Endothelial cell of umbilical vein (primary cell): Measurements from ENCODE around the gene TULP4. TPM values are rescaled to one million over a fixed set of nuclear protein-coding genes. Genes with fewer than 3 reads are reported as not detected.

Source experiments
- BruUV-seq: library from RNA; stranded (reverse); fragments of 400-500 nt; replicated peaks from 2 replicates; lab custom pipeline; 2021; lab: Mats Ljungman, UMichigan
- CTCF ChIA-PET: fragments of 300-600, 350-600 bp; sonication (Branson Sonifier 250); formaldehyde crosslinking; loops from one replicate; lab custom pipeline; 2021; ENCODE audit warnings: antibody characterized with exemption, inconsistent platforms; lab: Charles Lee
- POLR2A ChIA-PET: fragments of 300-600, 350-600 bp; sonication (Branson Sonifier 250); formaldehyde crosslinking; loops from one replicate; lab custom pipeline; 2021; ENCODE audit warnings: antibody characterized with exemption, inconsistent platforms; lab: Charles Lee
- DNase-seq: peaks from one replicate; pipeline ENCODE4 v3.0.0-alpha.2; 2011; ENCODE audit warnings: low read depth, low spot score
- FAIRE-seq: peaks from 2 replicates; lab custom pipeline; 2011; peaks lifted over from hg19 to GRCh38; lab: Jason Lieb, UNC
- H2AFZ ChIP-seq: 2 replicates; pipeline ENCODE4 v1.6.0; 2012; ENCODE audit warnings: low read depth, low read length, control low read depth, inconsistent platforms
- H3K27ac ChIP-seq: 2 replicates; pipeline ENCODE4 v1.5.1; 2011; ENCODE audit warnings: low read depth, mild to moderate bottlenecking, control low read depth, low read length, moderate library complexity; ENCODE audit not compliant: insufficient read depth
- H3K27me3 ChIP-seq, 2 experiments: 2 replicates each; pipeline versions ENCODE4 v1.6.0 to v1.6.1; 2011; ENCODE audit warnings: low read length in 2 of 2, mixed read lengths in 1 of 2; ENCODE audit not compliant: control insufficient read depth in 2 of 2, insufficient read depth in 2 of 2
- H3K36me3 ChIP-seq, 2 experiments: 2 replicates in 1 of 2; 3 replicates in 1 of 2; pipeline ENCODE4 v1.5.1; 2011; ENCODE audit warnings: low read length in 2 of 2, mild to moderate bottlenecking in 1 of 2, moderate library complexity in 1 of 2; ENCODE audit not compliant: control insufficient read depth in 2 of 2, insufficient read depth in 2 of 2; ENCODE audit errors: extremely low read depth in 1 of 2
- H3K4me1 ChIP-seq: 3 replicates; pipeline ENCODE4 v1.5.1; 2011; ENCODE audit warnings: mild to moderate bottlenecking, low read length; ENCODE audit not compliant: control insufficient read depth, insufficient read depth; ENCODE audit errors: extremely low read depth
- H3K4me2 ChIP-seq: 2 replicates; pipeline ENCODE4 v1.6.1; 2011; ENCODE audit warnings: low read length, control low read depth, mixed read lengths; ENCODE audit not compliant: insufficient read depth
- H3K4me3 ChIP-seq, 3 experiments: fragments of 200-600 bp in 1 of 3; sonication (generic), shearing (Covaris generic) in 1 of 3; replicated peaks in 1 of 3; 2 replicates each; pipeline ENCODE4 v1.5.1; 2011 to 2016; ENCODE audit warnings: control low read depth in 3 of 3, low read length in 3 of 3, mild to moderate bottlenecking in 2 of 3, inconsistent platforms in 1 of 3, low read depth in 1 of 3, moderate library complexity in 1 of 3; ENCODE audit not compliant: insufficient read depth in 1 of 3
- H3K79me2 ChIP-seq: 2 replicates; pipeline ENCODE4 v1.6.0; 2012; ENCODE audit warnings: low read length, inconsistent platforms; ENCODE audit not compliant: control insufficient read depth, insufficient read depth
- H3K9ac ChIP-seq: replicated peaks from 2 replicates; pipeline ENCODE3; 2011; ENCODE audit warnings: low read length, control low read depth; ENCODE audit not compliant: insufficient read depth; ENCODE audit errors: extremely low read depth
- H3K9me1 ChIP-seq: replicated peaks from 3 replicates; pipeline ENCODE4 v1.6.0; 2011; ENCODE audit warnings: mild to moderate bottlenecking, low read length; ENCODE audit not compliant: control insufficient read depth, insufficient read depth; ENCODE audit errors: extremely low read depth
- H3K9me3 ChIP-seq: replicated peaks from 2 replicates; pipeline ENCODE4 v1.5.1; 2012; ENCODE audit warnings: low read length, inconsistent platforms; ENCODE audit not compliant: control insufficient read depth, insufficient read depth
- H4K20me1 ChIP-seq: replicated peaks from 2 replicates; pipeline ENCODE3; 2011; ENCODE audit warnings: mild to moderate bottlenecking, low read length; ENCODE audit not compliant: control insufficient read depth, insufficient read depth; ENCODE audit errors: extremely low read depth
- EZH2 ChIP-seq: IDR thresholded peaks from 2 replicates; pipeline ENCODE4 v1.6.1; 2012; ENCODE audit warnings: borderline replicate concordance, low read depth, mild to moderate bottlenecking, moderate library complexity, low read length, inconsistent platforms; ENCODE audit not compliant: severe bottlenecking
- GATA2 ChIP-seq: IDR thresholded peaks from 2 replicates; pipeline ENCODE4 v1.7.0; 2011; ENCODE audit warnings: low read depth, mild to moderate bottlenecking, moderate library complexity, mixed read lengths, low read length; ENCODE audit not compliant: insufficient read length, insufficient read depth
- JUN ChIP-seq: IDR thresholded peaks from 2 replicates; pipeline ENCODE4 v1.6.1; 2011; ENCODE audit warnings: borderline replicate concordance, low read depth; ENCODE audit not compliant: insufficient read length, insufficient read depth
- POLR2AphosphoS5 ChIP-seq: IDR thresholded peaks from 2 replicates; pipeline ENCODE4 v1.6.1; 2012; ENCODE audit warnings: low read depth, mild to moderate bottlenecking, control low read depth, low read length, moderate library complexity; ENCODE audit not compliant: insufficient read depth
- dilution Hi-C: fragments of 300-500 bp; cut with MboI; formaldehyde crosslinking; loops from one replicate; pipeline ENCODE4 v1.15.0; 2019; ENCODE audit warnings: low sequenced_read_pairs; ENCODE audit not compliant: extremely low pct_ligation_motif_present
- intact Hi-C: fragments of 100-400 bp; cut with micrococcal nuclease; formaldehyde crosslinking; loops from one replicate; pipeline ENCODE4 v1.10.0; 2022
- polyA plus RNA-seq, 4 experiments: library from polyadenylated mRNA; depleted of rRNA in 3 of 4; stranded (reverse) in 3 of 4; unstranded in 1 of 4; fragments of >200 nt; gene quantifications; 2 replicates each; pipeline versions ENCODE4 v1.2.1 to v1.2.3, GENCODE V29; 2011 to 2012; ENCODE audit warnings: missing spikeins in 1 of 4
- total RNA-seq: library from RNA; stranded (reverse); gene quantifications from 2 replicates; pipeline ENCODE4 v1.2.3, GENCODE V29; 2021
- TF ChIP-seq, protein P1 (sequence below), 2 donors: IDR thresholded peaks; 1 replicate in 1 of 2; 2 replicates in 1 of 2; pipeline ENCODE4 v1.5.1; 2011; ENCODE audit warnings: low read length in 2 of 2, mild to moderate bottlenecking in 2 of 2, moderate library complexity in 2 of 2, control low read depth in 1 of 2, inconsistent platforms in 1 of 2, low read depth in 1 of 2; ENCODE audit not compliant: insufficient read depth in 1 of 2; ENCODE audit errors: extremely low read depth in 1 of 2
- TF ChIP-seq, protein P2 (sequence below): IDR thresholded peaks from 2 replicates; pipeline ENCODE4 v1.6.1; 2011; ENCODE audit not compliant: insufficient read depth, insufficient read length

Gene TULP4
- total and polyA plus RNA-seq, 2 donors (not counting 3 experiments of a cell fraction or from before 2014, with no cell fraction given): 10.8 to 55.1 TPM

DNA sequence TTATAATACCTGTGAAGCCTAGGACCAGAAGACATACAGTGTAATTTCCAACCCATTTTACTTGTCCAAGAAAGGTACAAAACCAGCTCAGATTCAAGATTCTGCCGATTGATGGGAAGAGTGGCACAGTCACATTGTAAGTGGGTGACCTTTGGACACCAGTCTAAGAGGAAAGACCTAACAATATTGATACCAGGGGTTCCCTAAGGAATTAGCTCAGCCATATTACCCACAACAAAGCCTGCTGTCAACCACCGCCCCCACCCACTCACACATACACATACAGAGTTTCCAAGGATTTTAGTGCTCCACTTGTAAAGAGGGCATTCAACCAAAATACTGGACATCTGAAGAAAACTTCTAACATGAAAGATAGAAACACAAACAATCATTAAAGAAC lies 219.7 kb downstream of the TULP4 start:
- no peak for DNase-seq
- ChIA-PET POLR2A (no interaction called here), CTCF (interaction anchor here (1.0 kb wide), 1 partner anchor 318 kb away, joined by 3 read pairs; no protein-coding TSS in a partner anchor)
- BruUV-seq: no TSS peak
- H3K27me3 ChIP-seq: peaks cover 4 to 15% of the 10 kb centered on the region in 2 experiments
- no peak for TF ChIP-seq GATA2
- no peak for TF ChIP-seq EZH2
- TF ChIP-seq POLR2AphosphoS5: no peak
- TF ChIP-seq, protein P1, sequence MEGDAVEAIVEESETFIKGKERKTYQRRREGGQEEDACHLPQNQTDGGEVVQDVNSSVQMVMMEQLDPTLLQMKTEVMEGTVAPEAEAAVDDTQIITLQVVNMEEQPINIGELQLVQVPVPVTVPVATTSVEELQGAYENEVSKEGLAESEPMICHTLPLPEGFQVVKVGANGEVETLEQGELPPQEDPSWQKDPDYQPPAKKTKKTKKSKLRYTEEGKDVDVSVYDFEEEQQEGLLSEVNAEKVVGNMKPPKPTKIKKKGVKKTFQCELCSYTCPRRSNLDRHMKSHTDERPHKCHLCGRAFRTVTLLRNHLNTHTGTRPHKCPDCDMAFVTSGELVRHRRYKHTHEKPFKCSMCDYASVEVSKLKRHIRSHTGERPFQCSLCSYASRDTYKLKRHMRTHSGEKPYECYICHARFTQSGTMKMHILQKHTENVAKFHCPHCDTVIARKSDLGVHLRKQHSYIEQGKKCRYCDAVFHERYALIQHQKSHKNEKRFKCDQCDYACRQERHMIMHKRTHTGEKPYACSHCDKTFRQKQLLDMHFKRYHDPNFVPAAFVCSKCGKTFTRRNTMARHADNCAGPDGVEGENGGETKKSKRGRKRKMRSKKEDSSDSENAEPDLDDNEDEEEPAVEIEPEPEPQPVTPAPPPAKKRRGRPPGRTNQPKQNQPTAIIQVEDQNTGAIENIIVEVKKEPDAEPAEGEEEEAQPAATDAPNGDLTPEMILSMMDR (IDR thresholded peaks at IDR 0.05; ENCODE audit: extremely low read depth in 1 of 2, insufficient read depth in 1 of 2, low read depth in 1 of 2, low read length in 2 of 2): no peak
- TF ChIP-seq JUN: no peak
- TF ChIP-seq, protein P2, sequence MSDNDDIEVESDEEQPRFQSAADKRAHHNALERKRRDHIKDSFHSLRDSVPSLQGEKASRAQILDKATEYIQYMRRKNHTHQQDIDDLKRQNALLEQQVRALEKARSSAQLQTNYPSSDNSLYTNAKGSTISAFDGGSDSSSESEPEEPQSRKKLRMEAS: no peak
- FAIRE-seq: no peak
- H3K9ac ChIP-seq: no peak overlapping the region
- H3K4me2 ChIP-seq: no peak overlapping the region
- no peak overlapping the region for H3K27ac ChIP-seq
- intact Hi-C loops: no loop called here
- no peaks in the 10 kb centered on the region for H4K20me1 ChIP-seq
- no peaks in the 10 kb centered on the region for H3K36me3 ChIP-seq
- H3K9me3 ChIP-seq: no peaks in the 10 kb centered on the region
- H3K4me1 ChIP-seq: peaks cover 7% of the 10 kb centered on the region
- no peak overlapping the region for H3K4me3 ChIP-seq
- H2AFZ ChIP-seq: no peak overlapping the region
- H3K9me1 ChIP-seq: no peaks in the 10 kb centered on the region
- no peaks in the 10 kb centered on the region for H3K79me2 ChIP-seq
- dilution Hi-C loops: no loop called here
